T-helper 2 cell treated with Interferon-gamma antibody and Interleukin-4, amounts not matched to agents 5 μg/mL and 100 μg/mL, for 36 hours (primary cell): ENCODE measurements around the gene CA11.

Experiments
- DNase-seq: peaks from one replicate; pipeline ENCODE4 v3.0.0; 2021; ENCODE audit warnings: low spot score
- H3K27ac Mint-ChIP-seq: one replicate; pipeline ENCODE4 v1.8.0; 2021; ENCODE audit warnings: mild to moderate bottlenecking, mixed read lengths
- H3K27me3 Mint-ChIP-seq: one replicate; pipeline ENCODE4 v1.8.0; 2021; ENCODE audit warnings: low read depth, mixed read lengths
- H3K36me3 Mint-ChIP-seq: one replicate; pipeline ENCODE4 v1.8.0; 2021; ENCODE audit warnings: low read depth, mixed read lengths
- H3K4me1 Mint-ChIP-seq: one replicate; pipeline ENCODE4 v1.8.0; 2021; ENCODE audit warnings: low read depth, mixed read lengths
- H3K4me3 Mint-ChIP-seq: one replicate; pipeline ENCODE4 v1.8.0; 2022; ENCODE audit warnings: mild to moderate bottlenecking, moderate library complexity, mixed read lengths
- H3K9me3 Mint-ChIP-seq: one replicate; pipeline ENCODE4 v1.8.0; 2021; ENCODE audit warnings: mixed read lengths

The CA11 gene

GRCh38 chr19:48596237-48596636 is 49.8 kb downstream of the CA11 start:
- H3K4me3 Mint-ChIP-seq = peak overlapping the region; percentile 75
- peak overlapping the region; percentile 77 for H3K27ac Mint-ChIP-seq
- H3K36me3 Mint-ChIP-seq = no peaks in the 10 kb centered on the region
- DNase-seq = no peak
- peaks cover 6% of the 10 kb centered on the region for H3K4me1 Mint-ChIP-seq
- no peaks in the 10 kb centered on the region for H3K9me3 Mint-ChIP-seq
- no peaks in the 10 kb centered on the region for H3K27me3 Mint-ChIP-seq

- no peaks in the 10 kb centered on the region for H3K9me3 Mint-ChIP-seq
- DNase-seq = no peak
- H3K27ac Mint-ChIP-seq = peak overlapping the region; percentile 77
- H3K27me3 Mint-ChIP-seq = no peaks in the 10 kb centered on the region
- peak overlapping the region; percentile 75 for H3K4me3 Mint-ChIP-seq
- H3K36me3 Mint-ChIP-seq = no peaks in the 10 kb centered on the region
- H3K4me1 Mint-ChIP-seq = peaks cover 6% of the 10 kb centered on the region
Observed at GRCh38 chr19:48595833-48596232, 50.2 kb downstream of the CA11 start.

GRCh38 chr19:48595171-48595570 is 50.8 kb downstream of the CA11 start:
- Mint-ChIP-seq H3K9me3 (no peaks in the 10 kb centered on the region), H3K4me1 (peaks cover 6% of the 10 kb centered on the region), H3K27ac (peak overlapping the region; percentile 71), H3K4me3 (peak overlapping the region; percentile 71), H3K36me3 (no peaks in the 10 kb centered on the region), H3K27me3 (no peaks in the 10 kb centered on the region)
- no peak for DNase-seq

GRCh38 chr19:48591021-48591420 is 55.0 kb downstream of the CA11 start:
- Mint-ChIP-seq H3K4me3 (no peak overlapping the region), H3K27ac (peak overlapping the region; percentile 20), H3K4me1 (peaks cover 14% of the 10 kb centered on the region), H3K27me3 (peaks cover 3% of the 10 kb centered on the region), H3K9me3 (no peaks in the 10 kb centered on the region), H3K36me3 (no peaks in the 10 kb centered on the region)
- no peak for DNase-seq

- Mint-ChIP-seq H3K4me3 (peak overlapping the region; percentile 73), H3K9me3 (no peaks in the 10 kb centered on the region), H3K27me3 (peaks cover 3% of the 10 kb centered on the region), H3K4me1 (peaks cover 18% of the 10 kb centered on the region), H3K36me3 (peaks cover 2% of the 10 kb centered on the region), H3K27ac (peak overlapping the region; percentile 83)
- peak; percentile 86 for DNase-seq
Observed at GRCh38 chr19:48588670-48589401, 57.2 kb downstream of the CA11 start.
